Nephron progenitor cell (in vitro differentiated cells): ENCODE results near the gene CACNG5.
"Not testable (repeated sequence)": the region's sequence is repeated elsewhere in the genome, so short reads cannot be mapped to it uniquely, and the experiment has no call there.

ENCODE experiments used
- DNase-seq: peaks from one replicate; pipeline ENCODE4 v3.0.0; 2021
- H3K27ac Mint-ChIP-seq: 2 replicates; pipeline ENCODE4 v1.8.0; 2021; ENCODE audit warnings: mild to moderate bottlenecking, moderate library complexity, mixed read lengths
- H3K27me3 Mint-ChIP-seq: 2 replicates; pipeline ENCODE4 v1.8.0; 2021; ENCODE audit warnings: mild to moderate bottlenecking, low read depth, mixed read lengths; ENCODE audit not compliant: poor library complexity
- H3K36me3 Mint-ChIP-seq: 2 replicates; pipeline ENCODE4 v1.8.0; 2021; ENCODE audit warnings: low read depth, mixed read lengths
- H3K4me1 Mint-ChIP-seq: 2 replicates; pipeline ENCODE4 v1.8.0; 2021; ENCODE audit warnings: mixed read lengths
- H3K4me3 Mint-ChIP-seq: 2 replicates; pipeline ENCODE4 v1.8.0; 2021; ENCODE audit warnings: mild to moderate bottlenecking, moderate library complexity, mixed read lengths
- H3K9me3 Mint-ChIP-seq: 2 replicates; pipeline ENCODE4 v1.8.0; 2021; ENCODE audit warnings: mild to moderate bottlenecking, moderate library complexity, mixed read lengths
- TF ChIP-seq, protein P1 (sequence below): fragments of 200-600 bp; sonication (generic); IDR thresholded peaks from 2 replicates; pipeline ENCODE4 v1.5.0; 2021; ENCODE audit warnings: antibody characterized with exemption

Gene CACNG5

DNA sequence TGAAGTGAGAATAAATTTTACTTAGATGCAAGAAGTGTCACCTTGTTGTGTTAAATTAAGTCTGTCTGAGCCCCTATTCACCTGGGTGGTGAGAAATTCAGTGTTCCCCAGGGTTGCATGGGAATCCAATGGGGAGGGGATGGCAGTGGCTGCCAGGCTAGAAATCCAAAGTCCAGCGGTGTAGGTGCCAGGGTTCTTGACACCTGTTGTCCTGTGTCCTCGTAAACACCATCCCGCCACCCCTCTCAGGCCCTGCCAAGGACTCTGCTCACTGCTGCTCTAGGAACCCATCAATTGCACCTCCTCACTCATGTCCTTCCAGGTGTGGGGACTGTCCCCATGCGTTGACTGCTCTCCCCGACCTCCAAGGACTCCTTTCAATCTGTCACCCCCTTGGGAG, 58.9 kb downstream of the CACNG5 start:
- Mint-ChIP-seq H3K9me3 (peaks cover 5% of the 10 kb centered on the region), H3K36me3 (no peaks in the 10 kb centered on the region), H3K27me3 (peaks cover 23% of the 10 kb centered on the region), H3K4me1 (no peaks in the 10 kb centered on the region), H3K27ac (no peak overlapping the region), H3K4me3 (no peak overlapping the region)
- DNase-seq: no peak
- TF ChIP-seq, protein P1, sequence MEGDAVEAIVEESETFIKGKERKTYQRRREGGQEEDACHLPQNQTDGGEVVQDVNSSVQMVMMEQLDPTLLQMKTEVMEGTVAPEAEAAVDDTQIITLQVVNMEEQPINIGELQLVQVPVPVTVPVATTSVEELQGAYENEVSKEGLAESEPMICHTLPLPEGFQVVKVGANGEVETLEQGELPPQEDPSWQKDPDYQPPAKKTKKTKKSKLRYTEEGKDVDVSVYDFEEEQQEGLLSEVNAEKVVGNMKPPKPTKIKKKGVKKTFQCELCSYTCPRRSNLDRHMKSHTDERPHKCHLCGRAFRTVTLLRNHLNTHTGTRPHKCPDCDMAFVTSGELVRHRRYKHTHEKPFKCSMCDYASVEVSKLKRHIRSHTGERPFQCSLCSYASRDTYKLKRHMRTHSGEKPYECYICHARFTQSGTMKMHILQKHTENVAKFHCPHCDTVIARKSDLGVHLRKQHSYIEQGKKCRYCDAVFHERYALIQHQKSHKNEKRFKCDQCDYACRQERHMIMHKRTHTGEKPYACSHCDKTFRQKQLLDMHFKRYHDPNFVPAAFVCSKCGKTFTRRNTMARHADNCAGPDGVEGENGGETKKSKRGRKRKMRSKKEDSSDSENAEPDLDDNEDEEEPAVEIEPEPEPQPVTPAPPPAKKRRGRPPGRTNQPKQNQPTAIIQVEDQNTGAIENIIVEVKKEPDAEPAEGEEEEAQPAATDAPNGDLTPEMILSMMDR: no peak

DNA sequence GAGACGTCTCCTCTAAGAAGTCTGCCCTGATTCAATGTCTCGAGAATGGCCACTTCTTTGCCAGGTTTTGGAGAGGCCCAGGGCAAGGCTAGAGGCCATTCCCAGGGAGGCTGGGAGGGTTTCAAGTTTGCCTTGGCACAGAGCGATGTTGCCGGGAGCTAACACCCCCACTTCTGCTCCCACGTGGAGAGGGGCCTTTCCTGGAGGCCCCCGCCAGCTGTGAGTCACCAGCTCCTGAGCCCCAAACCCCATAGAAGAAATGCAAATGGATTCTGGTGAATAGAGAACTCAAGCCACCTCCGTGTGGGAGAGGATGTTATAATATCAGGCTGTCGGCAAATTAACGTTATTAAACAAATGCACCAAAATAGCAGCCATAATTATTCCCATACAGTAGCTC, 62.2 kb downstream of the CACNG5 start:
- H3K4me1 Mint-ChIP-seq: no peaks in the 10 kb centered on the region
- H3K4me3 Mint-ChIP-seq: no peak overlapping the region
- TF ChIP-seq, protein P1: no peak

DNA sequence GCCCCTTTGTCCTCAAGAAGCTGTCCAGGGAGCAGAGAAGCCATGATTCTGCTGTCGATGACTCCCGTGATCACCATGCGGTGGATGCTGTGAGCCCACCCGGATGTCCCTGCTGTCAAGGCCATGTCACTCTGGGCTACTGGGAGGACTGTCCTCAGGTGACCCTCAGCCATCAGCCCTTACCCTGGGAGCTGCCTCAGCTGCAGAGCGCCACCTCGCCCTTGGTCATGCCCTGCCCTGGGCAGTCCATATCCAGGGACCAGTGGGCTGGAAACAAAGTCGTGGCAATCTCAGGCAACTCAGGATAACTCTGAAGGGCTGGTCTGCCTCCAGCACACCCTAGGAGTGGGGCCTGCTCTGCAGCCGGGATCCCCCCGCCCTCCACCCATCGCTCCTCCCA, 63.6 kb downstream of the CACNG5 start:
- Mint-ChIP-seq H3K27ac (no peak overlapping the region), H3K9me3 (no peaks in the 10 kb centered on the region), H3K27me3 (peaks cover 20% of the 10 kb centered on the region), H3K36me3 (no peaks in the 10 kb centered on the region), H3K4me3 (no peak overlapping the region), H3K4me1 (no peaks in the 10 kb centered on the region)
- TF ChIP-seq, protein P1: no peak
- no peak for DNase-seq

More for the DNA sequence above, 62.2 kb downstream of the CACNG5 start:
- no peak for DNase-seq
- Mint-ChIP-seq H3K27ac (no peak overlapping the region), H3K27me3 (peaks cover 24% of the 10 kb centered on the region), H3K36me3 (no peaks in the 10 kb centered on the region), H3K9me3 (no peaks in the 10 kb centered on the region)

DNA sequence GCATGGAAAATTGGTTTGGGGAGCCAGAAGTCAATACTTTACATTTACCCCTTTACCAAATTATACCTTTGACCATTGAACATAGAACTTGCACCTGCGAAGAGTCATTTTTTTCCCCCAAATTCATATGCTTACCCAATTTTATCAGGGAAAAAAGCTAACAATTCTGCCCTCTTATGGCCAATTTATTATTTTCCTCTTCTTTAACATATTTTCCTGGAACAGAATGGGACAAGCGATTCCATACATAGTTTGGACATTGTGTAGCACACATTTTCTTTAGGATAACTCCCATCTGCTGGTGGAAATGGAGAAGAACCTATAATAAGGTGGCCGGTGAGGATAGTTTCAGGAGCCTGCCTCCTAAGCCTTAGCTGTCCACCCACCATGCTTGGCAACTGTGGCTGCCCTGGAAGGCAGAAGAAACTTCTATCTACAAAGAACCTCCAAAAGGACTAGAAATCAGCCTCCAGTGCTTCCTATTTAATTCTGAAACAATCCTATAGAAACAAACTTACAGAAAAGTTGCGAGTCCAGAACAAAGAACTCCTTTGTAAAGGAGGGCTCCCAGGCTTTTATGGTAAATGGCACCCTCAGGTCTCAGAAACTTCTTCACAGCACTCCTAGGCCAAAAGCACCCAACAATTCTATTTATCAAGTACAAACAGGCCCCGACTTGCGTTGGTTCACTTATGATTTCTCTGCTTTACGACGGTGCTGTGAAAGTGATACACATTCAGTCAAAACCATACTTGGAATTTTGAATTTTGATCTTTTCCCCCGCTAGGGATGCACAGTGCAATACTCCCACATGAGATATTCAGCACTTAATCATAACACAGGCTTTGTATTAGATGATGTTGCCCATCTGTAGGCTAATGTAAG, 65.5 kb downstream of the CACNG5 start:
- no peak for DNase-seq

DNA sequence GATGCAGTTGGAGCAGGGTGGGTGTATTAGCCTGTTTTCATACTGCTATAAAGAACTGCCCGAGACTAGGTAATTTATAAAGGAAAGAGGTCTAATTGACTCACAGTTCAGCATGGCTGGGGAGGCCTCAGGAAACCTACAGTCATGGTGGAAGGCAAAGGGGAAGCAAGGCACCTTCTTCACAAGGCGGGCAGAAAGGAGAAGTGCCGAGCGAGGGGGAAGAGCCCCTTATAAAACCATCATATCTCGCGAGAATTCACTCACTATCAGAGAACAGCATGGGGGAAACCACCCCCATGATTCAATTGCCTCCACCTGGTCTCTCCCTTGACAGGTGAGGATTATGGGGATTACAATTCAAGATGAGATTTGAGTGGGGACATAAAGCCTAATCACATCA, 68.4 kb downstream of the CACNG5 start:
- H3K36me3 Mint-ChIP-seq: not testable (repeated sequence)

More for the DNA sequence above, 65.5 kb downstream of the CACNG5 start:
- H3K4me3 Mint-ChIP-seq: no peak overlapping the region
- no peak overlapping the region for H3K27ac Mint-ChIP-seq
- H3K4me1 Mint-ChIP-seq: no peaks in the 10 kb centered on the region
- no peaks in the 10 kb centered on the region for H3K9me3 Mint-ChIP-seq
- no peaks in the 10 kb centered on the region for H3K36me3 Mint-ChIP-seq
- H3K27me3 Mint-ChIP-seq: peaks cover 26% of the 10 kb centered on the region
- TF ChIP-seq, protein P1: no peak

DNA sequence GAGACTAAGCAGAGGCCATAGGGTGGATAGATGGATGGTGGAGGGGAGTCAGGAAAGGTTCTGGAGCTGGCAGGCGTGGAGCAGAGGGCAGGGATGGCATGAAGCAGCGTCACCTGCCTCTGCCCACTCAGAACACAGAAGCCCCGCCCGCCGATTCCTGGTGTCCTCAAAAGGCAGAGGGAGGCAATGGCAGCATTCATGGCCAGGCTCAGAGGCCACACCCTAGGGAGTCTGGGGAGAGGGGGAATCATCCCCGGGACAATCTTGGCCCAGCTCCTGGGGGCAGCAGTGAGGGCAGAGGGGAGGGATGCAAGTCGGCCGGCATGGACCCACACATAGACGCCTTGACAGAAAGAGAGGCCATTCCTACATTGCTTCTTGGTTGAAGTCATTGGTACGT, 68.9 kb downstream of the CACNG5 start:
- Mint-ChIP-seq H3K4me3 (no peak overlapping the region), H3K9me3 (no peaks in the 10 kb centered on the region), H3K36me3 (no peaks in the 10 kb centered on the region), H3K27ac (no peak overlapping the region), H3K4me1 (no peaks in the 10 kb centered on the region), H3K27me3 (peaks cover 36% of the 10 kb centered on the region)
- DNase-seq: no peak
- TF ChIP-seq, protein P1: no peak

More for the DNA sequence above, 68.4 kb downstream of the CACNG5 start:
- not testable (repeated sequence) for H3K4me3 Mint-ChIP-seq, H3K4me1 Mint-ChIP-seq, DNase-seq, H3K9me3 Mint-ChIP-seq, H3K27ac Mint-ChIP-seq
- H3K27me3 Mint-ChIP-seq: peaks cover 36% of the 10 kb centered on the region
